K562 (cell line): ENCODE results near the gene PNPLA7. TPM values are rescaled to one million over a fixed set of nuclear protein-coding genes. Genes with fewer than 3 reads are reported as not detected.

Source experiments
- ATAC-seq: fragments of 200-7000 bp; cut with Tn5 transposase; 3 replicates; pipeline ENCODE4 v1.9.1; 2020; ENCODE audit warnings: moderate library complexity
- BruUV-seq: library from RNA; stranded (reverse); fragments of 400-500 nt; replicated peaks from 2 replicates; lab custom pipeline; 2021; lab: Mats Ljungman, UMichigan
- CTCF ChIA-PET: fragments of 300-600 bp; formaldehyde crosslinking; extraction: SDS; loops from one replicate; lab custom pipeline; 2021; ENCODE audit warnings: low intra/inter-chr PET ratio; lab: Yijun Ruan, JAX
- POLR2A ChIA-PET: fragments of 300-600, 350-650 bp; sonication (Branson Sonifier 250); formaldehyde crosslinking; extraction: SDS; loops from one replicate; lab custom pipeline; 2021; ENCODE audit warnings: antibody characterized with exemption, inconsistent platforms; lab: Yijun Ruan, JAX
- DNase-seq, 4 experiments: peaks; one replicate each; pipeline versions ENCODE4 v3.0.0 to v3.0.0-alpha.2; 2011 to 2018; ENCODE audit warnings: low spot score in 3 of 4, mixed read lengths in 3 of 4; ENCODE audit errors: extremely low read depth in 1 of 4
- FAIRE-seq: peaks from 2 replicates; lab custom pipeline; 2011; peaks lifted over from hg19 to GRCh38; lab: Jason Lieb, UNC
- H2AFZ ChIP-seq: 2 replicates; pipeline ENCODE4 v1.6.0; 2011; ENCODE audit warnings: low read depth, low read length, control low read depth, inconsistent platforms
- H3K27ac ChIP-seq: fragments of 200-600 bp; 3 replicates; pipeline ENCODE4 v1.8.0; 2011; ENCODE audit warnings: low read depth, mild to moderate bottlenecking, control low read depth, inconsistent platforms, low read length, moderate library complexity, mixed read lengths; ENCODE audit errors: extremely low read depth
- H3K27me3 ChIP-seq, 2 experiments: fragments of 300-600 bp in 1 of 2; 2 replicates in 1 of 2; 3 replicates in 1 of 2; pipeline versions ENCODE4 v1.6.0 to v1.8.0; 2011; ENCODE audit warnings: inconsistent platforms in 2 of 2, low read length in 2 of 2, mild to moderate bottlenecking in 1 of 2, mixed read lengths in 1 of 2, moderate library complexity in 1 of 2; ENCODE audit not compliant: control insufficient read depth in 2 of 2, insufficient read depth in 2 of 2
- H3K36me3 ChIP-seq: fragments of 300-600 bp; 3 replicates; pipeline ENCODE4 v1.8.0; 2011; ENCODE audit warnings: mild to moderate bottlenecking, low read length, inconsistent platforms; ENCODE audit not compliant: control insufficient read depth, insufficient read depth
- H3K4me1 ChIP-seq, 2 experiments: fragments of 200-600 bp in 1 of 2; replicated peaks in 1 of 2; 2 replicates in 1 of 2; 3 replicates in 1 of 2; pipeline versions ENCODE4 v1.5.1 to v1.8.0; 2011; ENCODE audit warnings: inconsistent platforms in 2 of 2, low read length in 2 of 2, mild to moderate bottlenecking in 1 of 2, mixed read lengths in 1 of 2, moderate library complexity in 1 of 2; ENCODE audit not compliant: control insufficient read depth in 2 of 2, insufficient read depth in 2 of 2
- H3K4me2 ChIP-seq: 2 replicates; pipeline ENCODE4 v1.6.1; 2011; ENCODE audit warnings: low read length, control low read depth, inconsistent platforms, mixed read lengths; ENCODE audit not compliant: insufficient read depth
- H3K4me3 ChIP-seq: fragments of 200-600 bp; sonication (generic), shearing (Covaris generic); 2 replicates; pipeline ENCODE4 v1.5.1; 2016; ENCODE audit warnings: control low read depth, inconsistent platforms
- H3K79me2 ChIP-seq: fragments of 200-600 bp; 3 replicates; pipeline ENCODE4 v1.8.0; 2011; ENCODE audit warnings: low read length, inconsistent platforms; ENCODE audit not compliant: control insufficient read depth, insufficient read depth
- H3K9ac ChIP-seq, 2 experiments: 2 replicates each; pipeline versions ENCODE4 v1.6.0 to v1.6.1; 2011; ENCODE audit warnings: low read depth in 2 of 2, low read length in 2 of 2, control low read depth in 1 of 2, inconsistent platforms in 1 of 2, mild to moderate bottlenecking in 1 of 2, mixed read lengths in 1 of 2; ENCODE audit not compliant: insufficient read depth in 1 of 2
- H3K9me1 ChIP-seq: one replicate; pipeline ENCODE4 v1.6.0; 2011; ENCODE audit warnings: inconsistent platforms, mild to moderate bottlenecking, low read length, moderate library complexity; ENCODE audit not compliant: control insufficient read depth, insufficient read depth
- H3K9me3 ChIP-seq: replicated peaks from 2 replicates; pipeline ENCODE4 v1.5.1; 2011; ENCODE audit warnings: low read depth, low read length, inconsistent platforms; ENCODE audit not compliant: control insufficient read depth, insufficient read depth
- H4K20me1 ChIP-seq: replicated peaks from 2 replicates; pipeline ENCODE4 v1.6.1; 2011; ENCODE audit warnings: low read length, inconsistent platforms, mixed read lengths; ENCODE audit not compliant: control insufficient read depth, insufficient read depth
- E2F4 ChIP-seq: sonication (generic); formaldehyde crosslinking; IDR thresholded peaks from 2 replicates; pipeline ENCODE4 v1.8.0; 2022; ENCODE audit warnings: mild to moderate bottlenecking, low read depth, missing genetic modification reagents
- NFE2 ChIP-seq: IDR thresholded peaks from 2 replicates; pipeline ENCODE4 v1.6.1; 2014; ENCODE audit warnings: antibody characterized with exemption, low read depth
- ZNF143 ChIP-seq: sonication (generic); formaldehyde crosslinking; IDR thresholded peaks from 2 replicates; pipeline ENCODE4 v1.9.0; 2022; ENCODE audit warnings: mild to moderate bottlenecking, missing genetic modification reagents
- WGBS: fragments of 100-300 bp; shearing (Covaris generic); methylation state at CpG from one replicate; pipeline ENCODE4 v1.1.6; 2016; ENCODE audit warnings: low coverage, mixed read lengths; ENCODE audit not compliant: insufficient coverage; ENCODE audit errors: missing lambda C conversion rate; 5-methylcytosine and 5-hydroxymethylcytosine counted together
- in situ Hi-C: fragments of 300-500 bp; cut with MboI; formaldehyde crosslinking; loops from 4 replicates; pipeline ENCODE4 v1.15.0; 2018; ENCODE audit warnings: inconsistent platforms, mixed read lengths
- intact Hi-C: fragments of 100-400 bp; cut with micrococcal nuclease; formaldehyde crosslinking; loops from 2 replicates; pipeline ENCODE4 v1.14.2; 2022
- polyA plus RNA-seq, 8 experiments: library from polyadenylated mRNA; depleted of rRNA in 4 of 8; stranded (reverse) in 5 of 8; unstranded in 3 of 8; fragments of >200 nt; fragmentation: Nextera tagmentation in 2 of 8; fragmentation: Illumina TruSeq in 1 of 8; extraction: Ambion mirVana in 2 of 8; extraction: Trizol in 1 of 8; gene quantifications; 2 replicates each; pipeline versions ENCODE4 v1.2.1 to v1.2.3, GENCODE V29; 2011 to 2014; ENCODE audit warnings: inconsistent platforms in 1 of 8, missing spikeins in 1 of 8
- total RNA-seq, 7 experiments: library from RNA; depleted of rRNA in 6 of 7; stranded (reverse); fragments of >200 nt in 6 of 7; fragmentation: Illumina TruSeq in 2 of 7; extraction: Trizol in 2 of 7; gene quantifications; 2 replicates each; pipeline versions ENCODE4 v1.2.1 to v1.2.3, GENCODE V29; 2011 to 2021; ENCODE audit warnings: low replicate concordance in 1 of 7

PNPLA7 gene
- total and polyA plus RNA-seq, 9 of the 15 experiments (the other 6 are each of a cell fraction or from before 2014, with no cell fraction given) = 0.01 to 0.85 (median 0.19) TPM; not detected in 1

- BruUV-seq = no TSS peak
- ATAC-seq = no peak
- peaks cover 12% of the 10 kb centered on the region for H3K79me2 ChIP-seq
- no peak for TF ChIP-seq E2F4
- no peak for TF ChIP-seq NFE2
- no peak for TF ChIP-seq ZNF143
- TF ChIP-seq, all 486 proteins: peak for 0
- DNase-seq = no peak
- Histone ChIP-seq H3K9me3 (no peaks in the 10 kb centered on the region), H3K9ac (peak overlapping the region in 1 of 2 experiments; percentile 70; a peak in 2 of 4 replicates), H3K4me1 (peaks cover 16 to 94% of the 10 kb centered on the region in 2 experiments), H3K9me1 (no peaks in the 10 kb centered on the region), H2AFZ (no peak overlapping the region), H3K27ac (no peak overlapping the region), H3K27me3 (no peaks in the 10 kb centered on the region), H4K20me1 (no peaks in the 10 kb centered on the region), H3K4me3 (no peak overlapping the region), H3K4me2 (no peak overlapping the region), H3K36me3 (peaks cover 55% of the 10 kb centered on the region; the same call in 2 of the 3 replicates)
- ChIA-PET POLR2A (interaction anchor here (0.5 to 1.2 kb wide), 4 partner anchors 9 to 154 kb away, joined by 3 read pairs; partner anchors contain the start of gene NRARP), CTCF (no interaction called here)
- in situ Hi-C loops (no loop called here), intact Hi-C loops (no loop called here)
- WGBS = 89% methylated on average over 9 of the region's 12 CpGs
- no peak for FAIRE-seq
Measured at GRCh38 chr9:137456061-137456863, 93.9 kb downstream of the PNPLA7 start.
